Measurements from ENCODE around the gene NELFA.

The NELFA gene

DNA sequence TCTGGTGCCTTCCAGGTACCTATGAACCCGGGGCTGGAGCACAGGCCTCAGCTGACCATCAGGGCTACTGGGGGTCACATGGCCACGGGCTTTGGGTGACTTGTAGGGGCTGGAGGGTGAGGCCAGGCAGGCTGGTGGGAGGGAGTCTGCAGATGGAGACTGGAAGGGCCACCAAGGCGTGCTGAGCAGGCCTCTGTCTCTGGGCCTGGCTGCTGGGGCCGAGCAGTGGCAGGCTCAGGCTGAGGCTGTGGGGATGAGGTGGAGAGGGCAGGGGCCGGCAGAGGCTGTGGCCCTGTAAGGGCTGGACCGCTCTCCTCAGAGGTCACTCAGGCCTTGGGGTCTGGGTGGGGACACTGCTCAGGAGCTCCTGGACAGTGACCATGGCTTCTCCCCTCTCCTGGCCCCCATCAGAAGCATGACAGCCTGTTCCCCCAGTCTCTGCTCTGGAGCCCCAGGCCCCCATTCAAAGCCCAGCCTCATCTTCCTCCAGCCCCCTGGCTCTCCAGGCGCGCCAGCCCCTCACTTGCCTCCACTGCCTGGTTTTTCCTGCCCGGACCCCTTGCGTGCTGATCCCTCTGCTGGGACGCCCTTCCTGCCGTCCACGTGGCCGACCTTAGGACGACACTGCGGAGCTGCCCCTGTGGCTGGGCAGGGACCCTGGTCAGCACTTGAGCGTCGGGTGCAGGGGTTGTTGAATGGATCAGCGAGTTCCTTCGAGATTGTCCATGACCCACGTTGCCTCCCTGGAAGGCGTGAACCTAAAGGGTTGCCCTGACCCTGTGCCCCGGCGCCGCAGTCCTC lies 39.2 kb upstream of the NELFA start:
- TF ChIP-seq EZH2phosphoT487 (conservative IDR thresholded peaks at IDR 0.05; ENCODE audit: low read length) (no peak), CTCF (IDR thresholded peaks at IDR 0.05; ENCODE audit: insufficient read depth, low read length, poor library complexity, severe bottlenecking) (no peak)

GRCh38 chr4:2047031-2047660 lies 38.4 kb upstream of the NELFA start:
- no peaks in the 10 kb centered on the region for H3F3A ChIP-seq (ENCODE audit: insufficient read depth)
- H3K9me3 ChIP-seq (ENCODE audit: insufficient read depth, low read length), result no peaks in the 10 kb centered on the region
- no peak overlapping the region for H2AFZ ChIP-seq (ENCODE audit: low read depth, low read length, severe bottlenecking)
- no peaks in the 10 kb centered on the region for H3K79me2 ChIP-seq (ENCODE audit: insufficient read depth, low read length)
- H3K27ac ChIP-seq (ENCODE audit: low read depth, low read length), result no peak overlapping the region
- no peak for TF ChIP-seq EZH2phosphoT487 (conservative IDR thresholded peaks at IDR 0.05; ENCODE audit: low read length)
- no peak for TF ChIP-seq CTCF (IDR thresholded peaks at IDR 0.05; ENCODE audit: insufficient read depth, low read length, poor library complexity, severe bottlenecking)
- no peaks in the 10 kb centered on the region for H3K36me3 ChIP-seq (ENCODE audit: low read length)
- no peaks in the 10 kb centered on the region for H3K9me2 ChIP-seq (replicated peaks; ENCODE audit: insufficient read depth, low read length)
- no peaks in the 10 kb centered on the region; the same call in 1 of the 2 replicates for H4K20me1 ChIP-seq (ENCODE audit: low read depth, low read length)
- no peaks in the 10 kb centered on the region for H3K27me3 ChIP-seq (ENCODE audit: low read length)
- no peak overlapping the region for H3K4me3 ChIP-seq (ENCODE audit: insufficient read depth, low read length, poor library complexity, severe bottlenecking)
- no peak overlapping the region for H3K4me2 ChIP-seq (ENCODE audit: low read depth, low read length, poor library complexity, severe bottlenecking)
- H3K9ac ChIP-seq (ENCODE audit: low read length), result no peak overlapping the region

More for the DNA sequence above, 39.2 kb upstream of the NELFA start:
- Histone ChIP-seq H3K27me3 (ENCODE audit: low read length) (no peaks in the 10 kb centered on the region), H4K20me1 (ENCODE audit: low read depth, low read length) (no peaks in the 10 kb centered on the region; the same call in 1 of the 2 replicates), H3K27ac (ENCODE audit: low read depth, low read length) (no peak overlapping the region), H2AFZ (ENCODE audit: low read depth, low read length, severe bottlenecking) (no peak overlapping the region), H3K79me2 (ENCODE audit: insufficient read depth, low read length) (no peaks in the 10 kb centered on the region), H3K4me2 (ENCODE audit: low read depth, low read length, poor library complexity, severe bottlenecking) (no peak overlapping the region), H3K4me3 (ENCODE audit: insufficient read depth, low read length, poor library complexity, severe bottlenecking) (no peak overlapping the region), H3F3A (ENCODE audit: insufficient read depth) (no peaks in the 10 kb centered on the region), H3K36me3 (ENCODE audit: low read length) (no peaks in the 10 kb centered on the region), H3K9ac (ENCODE audit: low read length) (no peak overlapping the region), H3K9me2 (replicated peaks; ENCODE audit: insufficient read depth, low read length) (no peaks in the 10 kb centered on the region), H3K9me3 (ENCODE audit: insufficient read depth, low read length) (no peaks in the 10 kb centered on the region)

GRCh38 chr4:2046031-2046961 lies 37.5 kb upstream of the NELFA start:
- H3K9ac ChIP-seq (ENCODE audit: low read length), result no peak overlapping the region
- H3K36me3 ChIP-seq (ENCODE audit: low read length), result no peaks in the 10 kb centered on the region
- H3F3A ChIP-seq (ENCODE audit: insufficient read depth), result no peaks in the 10 kb centered on the region
- no peaks in the 10 kb centered on the region; the same call in 1 of the 2 replicates for H4K20me1 ChIP-seq (ENCODE audit: low read depth, low read length)
- no peaks in the 10 kb centered on the region for H3K79me2 ChIP-seq (ENCODE audit: insufficient read depth, low read length)
- no peak overlapping the region for H3K4me2 ChIP-seq (ENCODE audit: low read depth, low read length, poor library complexity, severe bottlenecking)
- no peak overlapping the region for H3K4me3 ChIP-seq (ENCODE audit: insufficient read depth, low read length, poor library complexity, severe bottlenecking)
- H3K9me2 ChIP-seq (replicated peaks; ENCODE audit: insufficient read depth, low read length), result no peaks in the 10 kb centered on the region
- H3K27me3 ChIP-seq (ENCODE audit: low read length), result no peaks in the 10 kb centered on the region
- H2AFZ ChIP-seq (ENCODE audit: low read depth, low read length, severe bottlenecking), result no peak overlapping the region
- no peaks in the 10 kb centered on the region for H3K9me3 ChIP-seq (ENCODE audit: insufficient read depth, low read length)
- no peak for TF ChIP-seq CTCF (IDR thresholded peaks at IDR 0.05; ENCODE audit: insufficient read depth, low read length, poor library complexity, severe bottlenecking)
- no peak for TF ChIP-seq EZH2phosphoT487 (conservative IDR thresholded peaks at IDR 0.05; ENCODE audit: low read length)
- no peak overlapping the region for H3K27ac ChIP-seq (ENCODE audit: low read depth, low read length)

All from SU-DHL-6 (cell line).